NCI-H82 treated with DMSO at 0.1 percent for 48 hours (cell line): ENCODE measurements around the gene OGFOD1.

Experiments used
- DNase-seq: peaks from one replicate; lab custom pipeline; 2025; ENCODE audit not compliant: unreplicated experiment; lab: John Stamatoyannopoulos, UW

Gene OGFOD1

DNA sequence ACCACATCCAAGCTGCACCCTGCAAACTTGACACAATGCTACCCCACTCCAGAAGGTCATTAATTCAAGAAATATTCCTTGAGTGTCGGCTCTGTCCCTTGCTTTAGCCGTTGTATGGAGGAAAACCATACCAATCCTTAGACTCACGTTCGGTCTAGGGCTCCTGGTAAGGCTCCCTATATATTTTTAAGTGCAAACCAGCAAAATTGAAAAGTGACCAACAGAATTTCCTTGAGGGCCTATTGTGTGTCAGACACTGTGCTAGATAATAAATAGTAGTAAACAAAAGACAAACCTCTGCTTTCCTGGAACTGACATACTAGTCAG lies 68.9 kb downstream of the OGFOD1 start:
- no peak for DNase-seq

DNA sequence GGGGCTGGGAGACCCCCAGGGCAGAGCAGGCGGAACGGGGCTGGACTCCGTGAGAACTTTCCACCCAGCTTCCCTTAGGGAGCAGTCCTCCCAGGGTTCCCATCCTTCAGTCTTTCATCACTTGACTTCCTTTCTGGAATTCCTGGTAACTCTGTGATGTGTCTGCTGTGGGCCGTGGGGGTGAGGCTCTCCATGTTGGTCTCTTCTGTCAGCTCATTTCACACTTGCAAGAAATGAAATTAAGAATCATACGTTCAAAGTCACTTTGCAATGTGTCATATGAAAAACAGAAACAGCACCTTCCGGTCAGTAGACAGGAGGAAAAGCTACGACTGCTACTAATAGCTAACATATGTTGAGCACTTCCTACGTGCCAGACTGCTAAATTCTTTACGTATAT lies 73.9 kb downstream of the OGFOD1 start:
- DNase-seq, result no peak
